ENCODE results near the gene VWC2L. TPM values are rescaled to one million over a fixed set of nuclear protein-coding genes. Genes with fewer than 3 reads are reported as not detected.

Gene VWC2L
- total and polyA plus RNA-seq, 2 experiments from 2014 or later = 0.10 TPM; not detected in 1

DNA sequence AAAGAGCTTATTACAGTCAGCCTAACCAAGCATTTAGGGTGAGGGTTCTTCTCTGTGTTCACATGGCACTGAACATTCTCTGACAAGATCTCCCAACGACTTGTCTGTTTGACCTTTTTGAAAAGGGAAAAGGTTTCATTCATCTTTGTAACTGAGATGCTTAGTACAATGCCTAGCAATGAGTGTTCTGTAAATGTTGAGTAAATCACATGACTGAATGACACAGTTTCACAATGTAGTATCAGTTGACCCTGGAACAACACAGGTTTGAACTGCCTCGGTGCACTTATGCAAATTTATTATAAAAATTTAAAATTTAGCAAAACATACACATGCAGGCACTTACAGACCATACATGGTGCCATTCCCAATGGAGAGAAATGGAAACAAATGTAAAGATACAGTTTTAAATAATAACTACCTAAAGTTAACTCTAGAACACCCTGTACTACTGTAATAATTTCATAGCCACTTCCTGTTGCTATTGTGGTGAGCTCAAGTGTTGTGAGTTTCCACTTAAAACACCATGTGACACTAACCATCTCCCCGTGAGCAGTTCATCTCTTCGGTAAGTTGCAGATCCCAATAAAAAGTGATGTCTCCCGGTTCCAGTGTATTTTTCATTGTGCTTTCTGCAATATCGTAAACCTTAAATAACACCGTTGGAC is 34.1 kb upstream of the VWC2L start:
- no peak for DNase-seq (ENCODE audit: low spot score)
- Histone ChIP-seq H3K79me2 (no peaks in the 10 kb centered on the region), H3K4me2 (no peak overlapping the region), H3K36me3 (replicated peaks; ENCODE audit: insufficient read depth, low read depth) (no peaks in the 10 kb centered on the region), H3K9me2 (replicated peaks; ENCODE audit: insufficient read depth) (no peaks in the 10 kb centered on the region), H3K9me3 (ENCODE audit: low read depth) (no peaks in the 10 kb centered on the region), H2AFZ (no peak overlapping the region), H3K27ac (no peak overlapping the region), H3K4me1 (ENCODE audit: insufficient read depth) (no peaks in the 10 kb centered on the region), H3K4me3 (no peak overlapping the region), H3K27me3 (no peaks in the 10 kb centered on the region), H4K20me1 (ENCODE audit: insufficient read depth, poor library complexity, severe bottlenecking) (no peaks in the 10 kb centered on the region)
- 81% methylated on average over 7 of the region's 7 CpGs for WGBS (ENCODE audit: low lambda C conversion rate, missing lambda C conversion rate)
- TF ChIP-seq, protein P1, sequence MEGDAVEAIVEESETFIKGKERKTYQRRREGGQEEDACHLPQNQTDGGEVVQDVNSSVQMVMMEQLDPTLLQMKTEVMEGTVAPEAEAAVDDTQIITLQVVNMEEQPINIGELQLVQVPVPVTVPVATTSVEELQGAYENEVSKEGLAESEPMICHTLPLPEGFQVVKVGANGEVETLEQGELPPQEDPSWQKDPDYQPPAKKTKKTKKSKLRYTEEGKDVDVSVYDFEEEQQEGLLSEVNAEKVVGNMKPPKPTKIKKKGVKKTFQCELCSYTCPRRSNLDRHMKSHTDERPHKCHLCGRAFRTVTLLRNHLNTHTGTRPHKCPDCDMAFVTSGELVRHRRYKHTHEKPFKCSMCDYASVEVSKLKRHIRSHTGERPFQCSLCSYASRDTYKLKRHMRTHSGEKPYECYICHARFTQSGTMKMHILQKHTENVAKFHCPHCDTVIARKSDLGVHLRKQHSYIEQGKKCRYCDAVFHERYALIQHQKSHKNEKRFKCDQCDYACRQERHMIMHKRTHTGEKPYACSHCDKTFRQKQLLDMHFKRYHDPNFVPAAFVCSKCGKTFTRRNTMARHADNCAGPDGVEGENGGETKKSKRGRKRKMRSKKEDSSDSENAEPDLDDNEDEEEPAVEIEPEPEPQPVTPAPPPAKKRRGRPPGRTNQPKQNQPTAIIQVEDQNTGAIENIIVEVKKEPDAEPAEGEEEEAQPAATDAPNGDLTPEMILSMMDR (IDR thresholded peaks at IDR 0.05; ENCODE audit: poor library complexity) = no peak
- no peak for TF ChIP-seq EZH2phosphoT487 (IDR thresholded peaks at IDR 0.05; ENCODE audit: low read depth, severe bottlenecking, unreplicated experiment)
- TF ChIP-seq EZH2 (IDR thresholded peaks at IDR 0.05; ENCODE audit: borderline replicate concordance) = no peak

DNA sequence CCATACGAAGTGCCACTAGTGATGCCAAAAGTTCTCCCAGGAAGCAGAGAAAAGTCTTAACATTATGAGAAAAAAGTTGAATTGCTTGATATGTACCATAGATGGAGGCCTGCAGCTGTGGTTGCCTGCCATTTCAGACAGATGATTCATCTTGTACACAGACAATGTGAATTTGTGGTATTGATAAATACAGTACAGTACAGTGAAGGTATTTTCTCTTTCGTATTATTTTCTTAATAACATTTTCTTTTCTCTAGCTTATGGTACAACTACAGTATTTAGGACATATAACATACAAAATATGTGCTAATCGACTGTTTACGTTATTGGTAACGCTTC is 33.6 kb upstream of the VWC2L start:
- H3K79me2 ChIP-seq = no peaks in the 10 kb centered on the region
- H3K4me3 ChIP-seq = no peak overlapping the region
- H3K9me2 ChIP-seq (replicated peaks; ENCODE audit: insufficient read depth) = no peaks in the 10 kb centered on the region
- no peak for DNase-seq (ENCODE audit: low spot score)
- TF ChIP-seq EZH2 (IDR thresholded peaks at IDR 0.05; ENCODE audit: borderline replicate concordance) (no peak), EZH2phosphoT487 (IDR thresholded peaks at IDR 0.05; ENCODE audit: low read depth, severe bottlenecking, unreplicated experiment) (no peak)
- TF ChIP-seq, protein P1 (IDR thresholded peaks at IDR 0.05; ENCODE audit: poor library complexity) = no peak
- no peaks in the 10 kb centered on the region for H3K36me3 ChIP-seq (replicated peaks; ENCODE audit: insufficient read depth, low read depth)
- no peaks in the 10 kb centered on the region for H3K27me3 ChIP-seq
- WGBS (ENCODE audit: low lambda C conversion rate, missing lambda C conversion rate) = 93% methylated on average over 5 of the region's 5 CpGs
- no peak overlapping the region for H2AFZ ChIP-seq
- no peaks in the 10 kb centered on the region for H3K4me1 ChIP-seq (ENCODE audit: insufficient read depth)
- no peak overlapping the region for H3K4me2 ChIP-seq
- no peak overlapping the region for H3K27ac ChIP-seq
- no peaks in the 10 kb centered on the region for H3K9me3 ChIP-seq (ENCODE audit: low read depth)
- H4K20me1 ChIP-seq (ENCODE audit: insufficient read depth, poor library complexity, severe bottlenecking) = no peaks in the 10 kb centered on the region

DNA sequence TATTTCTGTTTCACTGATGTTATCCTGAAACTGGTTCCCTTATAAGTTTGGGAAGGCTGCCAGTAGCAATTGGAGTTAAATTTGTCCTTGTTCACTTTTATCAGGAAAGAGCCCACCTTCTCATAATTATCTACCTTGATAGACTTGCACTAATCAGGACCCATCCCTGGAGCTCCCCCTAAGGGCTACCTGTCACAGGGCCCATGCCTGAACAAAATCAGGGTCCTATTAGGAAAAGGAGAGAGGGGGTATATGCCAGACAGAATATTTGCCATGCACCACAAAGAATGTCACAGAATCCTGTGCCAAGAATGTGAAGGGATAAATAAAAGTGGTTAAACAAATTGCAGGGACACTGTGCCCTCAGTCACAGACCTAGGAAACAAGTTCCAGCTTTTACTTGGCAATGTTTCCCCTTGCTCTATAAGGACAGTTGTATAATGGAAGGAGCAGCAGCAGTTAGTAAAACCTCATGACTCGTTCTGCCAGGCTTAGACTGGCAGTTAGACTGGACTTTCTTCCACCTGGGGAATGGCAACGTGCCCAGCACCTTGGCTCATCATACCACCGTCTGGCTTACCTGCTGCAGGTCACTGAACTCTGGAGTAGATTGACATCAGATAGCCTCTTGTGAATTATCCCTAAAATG is 32.3 kb upstream of the VWC2L start:
- Histone ChIP-seq H3K4me2 (no peak overlapping the region), H3K9me3 (ENCODE audit: low read depth) (no peaks in the 10 kb centered on the region), H3K9me2 (replicated peaks; ENCODE audit: insufficient read depth) (no peaks in the 10 kb centered on the region), H3K27ac (no peak overlapping the region), H3K4me1 (ENCODE audit: insufficient read depth) (no peaks in the 10 kb centered on the region), H3K4me3 (no peak overlapping the region), H3K27me3 (no peaks in the 10 kb centered on the region), H4K20me1 (ENCODE audit: insufficient read depth, poor library complexity, severe bottlenecking) (no peaks in the 10 kb centered on the region), H2AFZ (no peak overlapping the region), H3K36me3 (replicated peaks; ENCODE audit: insufficient read depth, low read depth) (no peaks in the 10 kb centered on the region), H3K79me2 (no peaks in the 10 kb centered on the region)
- 71% methylated on average over 3 of the region's 3 CpGs for WGBS (ENCODE audit: low lambda C conversion rate, missing lambda C conversion rate)
- no peak for TF ChIP-seq EZH2phosphoT487 (IDR thresholded peaks at IDR 0.05; ENCODE audit: low read depth, severe bottlenecking, unreplicated experiment)
- TF ChIP-seq, protein P1 (IDR thresholded peaks at IDR 0.05; ENCODE audit: poor library complexity) = no peak
- TF ChIP-seq EZH2 (IDR thresholded peaks at IDR 0.05; ENCODE audit: borderline replicate concordance) = no peak
- DNase-seq (ENCODE audit: low spot score) = no peak

Data from hepatocyte (in vitro differentiated cells).